Glomerular endothelial cell (primary cell): ENCODE measurements around the gene COG1. TPM values are rescaled to one million over a fixed set of nuclear protein-coding genes. Genes with fewer than 3 reads are reported as not detected.

ENCODE experiments used
- total RNA-seq: library from RNA; depleted of rRNA; stranded (reverse); fragments of >200 nt; gene quantifications from 2 replicates; pipeline ENCODE4 v1.2.3, GENCODE V29; 2015

Gene COG1
- total RNA-seq, 1 donor from 2014 or later: 27.5 TPM

Other genes starting within 250 kb of the COG1 start
- 5.8 and 17.7 TPM in 2 replicates for gene SLC39A11, start 100.4 kb upstream of the COG1 start, total RNA-seq
- gene SSTR2, start 28.0 kb upstream of the COG1 start, total RNA-seq: not detected in 2 replicates
- gene CPSF4L, start 68.8 kb downstream of the COG1 start, total RNA-seq: 1.2 TPM in 1 of 2 replicates, not detected in the other
- gene CDC42EP4, start 118.9 kb downstream of the COG1 start, total RNA-seq: 25.0 and 36.8 TPM in 2 replicates